ENCODE results near the gene DDIT3.

DNA sequence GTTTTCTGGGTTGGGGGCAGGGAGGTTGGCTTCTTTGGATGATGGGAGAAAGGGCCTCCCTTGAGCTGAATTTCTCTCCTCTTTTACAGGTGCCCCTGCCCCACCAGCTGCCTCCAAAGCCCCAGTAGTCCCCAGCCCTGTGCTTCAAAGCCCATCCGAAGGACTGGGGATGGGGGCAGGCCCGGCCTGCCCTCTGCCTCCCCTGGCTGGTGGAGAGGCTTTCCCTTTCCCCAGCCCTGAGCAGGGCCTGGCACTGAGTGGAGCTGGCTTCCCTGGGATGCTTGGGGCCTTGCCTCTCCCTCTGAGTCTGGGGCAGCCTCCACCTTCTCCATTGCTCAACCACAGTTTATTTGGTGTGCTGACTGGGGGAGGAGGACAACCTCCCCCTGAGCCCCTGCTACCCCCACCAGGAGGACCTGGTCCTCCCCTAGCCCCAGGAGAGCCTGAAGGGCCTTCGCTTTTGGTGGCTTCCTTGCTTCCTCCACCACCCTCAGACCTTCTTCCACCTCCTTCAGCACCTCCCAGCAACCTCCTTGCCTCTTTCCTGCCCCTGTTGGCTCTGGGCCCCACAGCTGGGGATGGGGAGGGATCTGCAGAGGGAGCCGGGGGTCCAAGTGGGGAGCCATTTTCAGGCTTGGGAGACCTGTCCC is 6.3 kb upstream of the DDIT3 start:
- no peak for TF ChIP-seq EZH2 (IDR thresholded peaks at IDR 0.05; ENCODE audit: insufficient read depth, poor library complexity, severe bottlenecking)
- TF ChIP-seq EZH2phosphoT487 (IDR thresholded peaks at IDR 0.05; ENCODE audit: insufficient read depth, low read depth) = no peak

Measured in GM23248 (cell line).